Activated T-cell treated with anti-CD3 and anti-CD28 coated beads for 4 hours (primary cell): ENCODE measurements around the gene DAND5.
"Not testable (repeated sequence)": the region's sequence is repeated elsewhere in the genome, so short reads cannot be mapped to it uniquely, and the experiment has no call there.

Experiments used
- DNase-seq: peaks from one replicate; pipeline ENCODE4 v3.0.0-alpha.2; 2020

The DAND5 gene

GRCh38 chr19:12946092-12946721, 23.2 kb upstream of the DAND5 start:
- DNase-seq: no peak

- no peak for DNase-seq
These were observed 22.5 kb upstream of the DAND5 start for GRCh38 chr19:12946731-12947496.

- DNase-seq: no peak
These were observed 21.4 kb upstream of the DAND5 start for GRCh38 chr19:12947702-12948611.

GRCh38 chr19:12948612-12949362, 20.6 kb upstream of the DAND5 start:
- no peak for DNase-seq

- DNase-seq: no peak
These were observed 19.8 kb upstream of the DAND5 start for GRCh38 chr19:12949363-12950283.

- not testable (repeated sequence) for DNase-seq
These were observed 17.3 kb upstream of the DAND5 start for GRCh38 chr19:12952050-12952449.

GRCh38 chr19:12952488-12953137, 16.8 kb upstream of the DAND5 start:
- no peak for DNase-seq

- no peak for DNase-seq
These were observed 16.1 kb upstream of the DAND5 start for GRCh38 chr19:12953138-12953798.

GRCh38 chr19:12953799-12954611, 15.4 kb upstream of the DAND5 start:
- DNase-seq: no peak

GRCh38 chr19:12954612-12954962, 14.8 kb upstream of the DAND5 start:
- no peak for DNase-seq

- not testable (repeated sequence) for DNase-seq
These were observed 13.8 kb upstream of the DAND5 start for GRCh38 chr19:12955575-12955974.

GRCh38 chr19:12955996-12956395, 13.4 kb upstream of the DAND5 start:
- no peak for DNase-seq

- DNase-seq: peak; percentile 80
These were observed 12.7 kb upstream of the DAND5 start, which contains the start of gene GADD45GIP1 for GRCh38 chr19:12956446-12957388. GADD45GIP1 (minus strand) TSS chr19:12957223; CDS start chr19:12957212, 11 bp downstream.

- DNase-seq: not testable (repeated sequence)
These were observed 11.9 kb upstream of the DAND5 start for GRCh38 chr19:12957389-12957952.

GRCh38 chr19:12959481-12959880, 9.9 kb upstream of the DAND5 start:
- no peak for DNase-seq

GRCh38 chr19:12965017-12965811, 4.2 kb upstream of the DAND5 start:
- peak; percentile 79 for DNase-seq

- DNase-seq: no peak
These were observed 3.6 kb upstream of the DAND5 start for GRCh38 chr19:12965812-12966135.
